ENCODE results near the gene DUSP22. TPM values are rescaled to one million over a fixed set of nuclear protein-coding genes. Genes with fewer than 3 reads are reported as not detected.

Gene DUSP22
- total RNA-seq, 1 experiment from 2014 or later, result 19.2 TPM

- Histone ChIP-seq H3K4me1 (ENCODE audit: control insufficient read depth in 1 of 2, insufficient read depth in 2 of 2, low read length in 2 of 2) (no peaks in the 10 kb centered on the region), H3K4me2 (ENCODE audit: low read length) (no peak overlapping the region), H3K27me3 (ENCODE audit: insufficient read depth, low read length) (0 out of 2 replicates have a peak, but pooled peaks cover 6% of the 10 kb centered on the region), H3K9me3 (ENCODE audit: control insufficient read depth in 1 of 2, insufficient read depth in 1 of 2, low read depth in 1 of 2, low read length in 2 of 2) (peaks cover 13 to 16% of the 10 kb centered on the region in 2 experiments; a peak in 2 of 4 replicates), H3K9me2 (ENCODE audit: insufficient read depth) (no peaks in the 10 kb centered on the region), H3K36me3 (ENCODE audit: control insufficient read depth in 1 of 2, insufficient read depth in 2 of 2, low read length in 2 of 2) (no peaks in the 10 kb centered on the region), H3K9ac (ENCODE audit: low read length) (no peak overlapping the region), H4K20me1 (ENCODE audit: insufficient read depth) (no peaks in the 10 kb centered on the region), H3K79me2 (ENCODE audit: insufficient read depth, low read length) (no peaks in the 10 kb centered on the region), H2AFZ (ENCODE audit: low read depth, low read length, poor library complexity, severe bottlenecking) (no peak overlapping the region), H3K4me3 (replicated peaks in 1 of 2; ENCODE audit: low read depth in 1 of 2, low read length in 2 of 2) (no peak overlapping the region), H3K27ac (ENCODE audit: low read depth, low read length) (no peak overlapping the region)
- BruUV-seq (replicated peaks), result no TSS peak
- RAD21 ChIA-PET (ENCODE audit: low non-redundant PET in 1 of 2, low total read pairs in 2 of 2, uncharacterized antibody in 2 of 2, unreplicated experiment in 2 of 2), result interaction anchor here in 1 of 2 experiments (0.6 kb wide), 1 partner anchor 1011 kb away, joined by 3 read pairs; no protein-coding TSS in a partner anchor
- intact Hi-C loops (cut with micrococcal nuclease), result no loop called here
- no peak for TF ChIP-seq CBX3 (IDR thresholded peaks at IDR 0.05; ENCODE audit: low read depth)
- TF ChIP-seq TCF7L2 (IDR thresholded peaks at IDR 0.05; ENCODE audit: borderline replicate concordance, extremely low read depth, insufficient read depth, insufficient read length), result no peak
- no peak for TF ChIP-seq REST (IDR thresholded peaks at IDR 0.05; ENCODE audit: low read depth)
- no peak for TF ChIP-seq CTCF (IDR thresholded peaks at IDR 0.05 in 2 of 3, conservative IDR thresholded peaks at IDR 0.05 in 1 of 3; ENCODE audit: borderline replicate concordance in 1 of 3, insufficient read depth in 1 of 3, low read depth in 2 of 3, low read length in 2 of 3)
- no peak for TF ChIP-seq ATF3 (IDR thresholded peaks at IDR 0.05)
- no peak for TF ChIP-seq CEBPB (IDR thresholded peaks at IDR 0.05; ENCODE audit: low read depth)
- TF ChIP-seq EGR1 (IDR thresholded peaks at IDR 0.05; ENCODE audit: low read depth), result no peak
- no peak for TF ChIP-seq JUND (IDR thresholded peaks at IDR 0.05)
- TF ChIP-seq SP1 (IDR thresholded peaks at IDR 0.05; ENCODE audit: low read depth), result no peak
- TF ChIP-seq POLR2A (IDR thresholded peaks at IDR 0.05; ENCODE audit: borderline replicate concordance, extremely low read depth, insufficient read depth, insufficient read length), result no peak
- TF ChIP-seq ZNF274 (IDR thresholded peaks at IDR 0.05; ENCODE audit: low read depth, low read length), result no peak
- no peak for TF ChIP-seq ZFX (IDR thresholded peaks at IDR 0.05)
- TF ChIP-seq SIN3A (IDR thresholded peaks at IDR 0.05; ENCODE audit: low read depth), result no peak
- no peak for TF ChIP-seq EZH2 (IDR thresholded peaks at IDR 0.05)
- TF ChIP-seq ELF1 (IDR thresholded peaks at IDR 0.05; ENCODE audit: borderline replicate concordance, low read depth), result no peak
- no peak for TF ChIP-seq RAD21 (IDR thresholded peaks at IDR 0.05; ENCODE audit: low read depth)
- TF ChIP-seq FOSL1 (IDR thresholded peaks at IDR 0.05; ENCODE audit: low read depth), result no peak
- no peak for TF ChIP-seq YY1 (IDR thresholded peaks at IDR 0.05; ENCODE audit: extremely low read depth, insufficient replicate concordance, low read depth, low read length)
- TF ChIP-seq MAX (IDR thresholded peaks at IDR 0.05), result no peak
- no peak for TF ChIP-seq SRF (IDR thresholded peaks at IDR 0.05; ENCODE audit: low read depth)
- DNase-seq (ENCODE audit: low read depth, low spot score), result no peak
- POLR2A ChIA-PET, result no interaction called here
- CTCF ChIA-PET, result no interaction called here
- ATAC-seq, result no peak
These were observed 78.3 kb downstream of the DUSP22 start for GRCh38 chr6:370555-370954.
